T-helper 22 cell (primary cell): ENCODE measurements around the gene ANLN.
"Not testable (repeated sequence)": the region's sequence is repeated elsewhere in the genome, so short reads cannot be mapped to it uniquely, and the experiment has no call there.

ENCODE experiments used
- DNase-seq: peaks from one replicate; pipeline ENCODE4 v3.0.0-alpha.2; 2020; ENCODE audit warnings: low read depth

ANLN gene

DNA sequence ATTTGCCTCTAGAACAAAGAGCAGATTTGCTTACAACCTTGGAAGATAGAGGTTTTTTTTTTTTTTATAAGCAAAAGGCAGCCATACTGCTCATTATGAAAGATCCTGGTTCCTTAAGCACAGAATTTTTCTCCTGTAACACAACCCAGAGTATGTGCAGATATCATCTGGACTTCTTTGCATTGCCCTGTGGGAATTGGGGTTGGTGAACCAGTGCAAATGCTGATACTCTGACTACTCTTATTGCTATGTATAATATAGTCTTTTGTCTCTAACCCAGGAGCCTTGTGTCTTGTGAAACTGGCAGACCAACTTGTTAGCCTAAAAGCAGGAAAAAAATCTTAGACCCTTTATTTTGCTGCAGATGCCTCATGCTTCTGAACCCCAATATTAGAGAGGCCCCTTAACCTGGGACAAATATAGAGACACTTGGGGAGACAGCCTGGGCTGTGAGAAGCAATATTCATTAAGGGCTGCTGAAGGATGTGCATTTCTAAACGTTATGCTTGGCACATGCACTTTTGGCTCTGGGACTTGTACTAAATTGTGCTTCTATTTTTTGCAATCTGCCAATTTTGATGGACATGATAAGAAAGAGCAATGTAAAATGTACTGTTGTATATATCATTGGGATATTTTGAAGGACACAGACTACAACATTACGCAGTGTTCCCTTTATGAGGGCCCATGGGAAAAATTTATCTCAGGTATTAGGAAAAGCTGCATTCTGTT is 78.9 kb downstream of the ANLN start:
- no peak for DNase-seq

DNA sequence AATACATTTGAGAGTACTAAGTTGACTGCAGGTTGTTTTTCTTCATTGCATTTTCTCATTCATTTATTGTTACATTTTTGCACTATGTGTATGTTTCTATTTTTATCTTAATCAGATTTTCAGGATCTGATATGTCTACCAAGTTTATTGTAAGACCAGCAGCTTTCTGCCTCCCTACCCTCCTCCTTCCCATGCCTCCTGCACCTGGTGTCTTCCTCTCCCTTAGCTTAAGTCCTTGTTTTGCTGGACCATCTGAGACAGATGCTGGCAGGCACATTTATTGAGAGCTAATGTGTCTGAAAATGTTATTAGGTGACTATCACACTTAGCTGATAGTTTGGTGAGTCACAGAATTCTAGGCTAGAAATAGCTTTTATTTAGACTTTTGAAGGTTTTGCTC is 79.6 kb downstream of the ANLN start:
- DNase-seq, result no peak

DNA sequence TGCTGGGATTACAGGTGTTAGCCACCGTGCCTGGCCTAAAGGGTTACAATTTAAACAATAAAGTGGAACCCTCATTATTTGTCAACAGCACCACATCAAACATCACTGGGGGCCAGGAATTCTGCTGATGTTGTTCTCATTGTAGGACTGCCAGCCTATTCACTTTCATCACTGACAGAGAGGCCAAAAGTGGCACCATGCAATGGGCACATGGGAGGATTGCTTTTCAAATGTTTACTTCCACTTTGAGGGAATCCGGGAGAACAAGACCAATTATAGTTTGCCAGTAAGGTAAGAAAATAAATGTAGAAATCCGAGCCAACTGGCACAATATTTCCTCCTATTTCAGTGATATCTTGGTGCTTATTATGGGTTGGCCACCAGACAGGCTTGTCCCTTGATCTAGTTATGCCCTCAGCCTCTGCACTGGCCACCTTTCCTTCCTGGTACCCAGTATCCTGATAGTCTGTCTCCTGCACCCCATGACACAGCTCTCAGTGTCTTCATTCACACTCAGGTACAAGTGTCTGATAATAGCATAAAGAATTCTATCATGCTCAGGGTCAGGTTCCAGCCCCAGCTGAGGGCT is 82.6 kb downstream of the ANLN start:
- DNase-seq, result no peak

DNA sequence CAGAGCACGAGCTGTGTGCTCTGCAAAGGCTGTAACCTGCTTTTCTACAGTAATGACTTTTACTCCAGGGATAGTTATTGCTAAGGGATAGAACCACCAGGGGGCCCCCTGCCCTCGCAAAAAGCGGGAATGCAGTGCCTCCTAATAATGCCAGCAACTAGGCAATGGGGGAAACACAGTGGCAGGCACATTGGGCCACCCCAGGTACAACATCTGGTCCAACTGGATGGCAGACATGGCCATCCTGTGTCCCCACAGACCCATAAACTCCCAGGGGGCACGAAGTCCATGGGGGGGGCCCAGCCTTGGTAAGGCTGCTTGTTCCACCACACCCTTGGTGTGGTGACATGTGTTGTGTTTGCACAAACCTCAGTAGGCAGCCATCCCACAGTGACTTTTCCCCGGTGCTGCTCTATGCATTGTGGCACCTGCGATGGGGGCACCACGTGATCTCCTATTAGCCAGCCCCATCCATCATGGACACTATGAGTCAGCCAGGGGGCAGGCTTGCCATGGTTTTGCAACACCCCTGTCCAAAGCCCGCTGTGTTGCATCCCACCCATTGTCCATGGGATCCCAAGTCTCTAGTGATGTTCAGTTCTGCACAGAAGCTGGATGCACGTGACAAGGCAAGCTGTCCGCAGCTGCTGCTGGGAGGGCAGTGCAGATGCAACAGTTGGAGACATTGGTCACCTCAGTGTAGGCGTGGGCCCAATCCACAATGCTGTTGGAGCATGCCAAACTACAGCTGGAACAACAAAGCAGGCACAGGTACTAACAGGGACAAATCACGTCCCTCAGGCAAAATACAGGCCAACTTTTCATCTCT is 84.0 kb downstream of the ANLN start:
- DNase-seq, result no peak

DNA sequence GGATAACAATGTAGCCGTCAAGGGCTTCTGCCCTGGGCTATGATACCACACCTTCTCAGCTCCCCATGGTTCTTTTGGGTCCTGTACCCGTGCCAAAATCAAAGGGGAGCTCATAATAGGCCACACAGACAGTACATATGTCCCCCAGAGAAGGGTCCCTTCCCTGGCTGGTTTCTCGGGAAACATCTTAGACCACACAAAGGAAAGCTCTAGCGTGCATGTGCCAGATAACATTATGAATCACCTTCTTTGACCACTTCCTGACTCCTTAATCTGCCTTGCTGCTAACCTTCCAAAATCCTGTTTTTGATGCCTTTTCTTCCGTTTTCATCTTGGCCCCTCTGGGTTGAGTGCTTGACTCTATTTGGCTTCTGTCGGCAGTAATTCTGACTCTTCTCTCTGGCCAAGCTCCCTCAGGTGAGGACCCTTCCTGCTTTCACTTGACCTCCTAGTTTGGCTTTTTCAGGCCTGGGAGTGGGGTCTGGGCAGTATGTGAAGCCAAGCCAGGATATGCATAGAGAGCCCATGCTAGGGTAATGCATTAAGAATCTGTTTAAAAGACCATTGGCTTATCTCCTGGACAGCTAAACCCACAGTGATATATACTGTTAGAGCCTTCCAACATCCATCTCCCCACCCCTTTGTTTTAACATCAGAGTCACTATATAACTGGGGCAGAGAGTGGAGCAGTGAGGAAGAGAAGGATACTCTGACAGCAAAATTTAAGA is 84.8 kb downstream of the ANLN start:
- DNase-seq, result no peak

DNA sequence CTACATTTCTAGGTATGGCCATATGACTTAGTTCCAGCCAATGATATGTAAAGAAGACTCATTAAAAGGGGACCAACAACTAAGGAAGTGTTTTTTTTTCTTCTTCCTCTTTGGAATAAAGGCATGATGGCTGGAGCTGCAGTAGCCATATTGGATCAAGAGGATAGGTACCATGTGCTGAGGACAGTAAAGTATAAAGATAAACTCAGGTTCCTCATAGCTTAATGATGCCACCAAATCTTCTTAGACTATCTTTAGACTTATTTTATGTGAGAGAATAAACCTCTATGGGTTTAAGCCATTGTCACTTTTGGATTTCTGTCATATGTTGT is 85.3 kb downstream of the ANLN start:
- no peak for DNase-seq

DNA sequence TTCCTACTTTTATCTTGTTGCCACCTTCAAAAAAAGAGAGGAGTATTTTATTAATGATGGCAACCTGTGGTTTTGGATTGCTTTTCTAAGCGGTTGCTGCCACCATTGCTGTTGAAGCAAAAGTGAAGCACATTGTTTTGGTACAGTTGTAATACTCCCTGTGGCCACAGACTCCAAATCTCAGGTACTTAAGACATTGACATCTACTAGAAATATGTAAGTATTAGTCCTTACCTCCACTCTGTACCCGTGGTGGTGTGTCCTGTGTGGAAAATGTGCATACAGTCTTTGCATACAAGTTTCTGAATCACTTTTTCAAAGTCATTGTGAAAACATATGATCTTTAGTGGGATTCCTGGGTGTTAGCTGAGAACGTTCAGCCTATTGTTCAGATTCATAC is 85.7 kb downstream of the ANLN start:
- DNase-seq, result no peak

DNA sequence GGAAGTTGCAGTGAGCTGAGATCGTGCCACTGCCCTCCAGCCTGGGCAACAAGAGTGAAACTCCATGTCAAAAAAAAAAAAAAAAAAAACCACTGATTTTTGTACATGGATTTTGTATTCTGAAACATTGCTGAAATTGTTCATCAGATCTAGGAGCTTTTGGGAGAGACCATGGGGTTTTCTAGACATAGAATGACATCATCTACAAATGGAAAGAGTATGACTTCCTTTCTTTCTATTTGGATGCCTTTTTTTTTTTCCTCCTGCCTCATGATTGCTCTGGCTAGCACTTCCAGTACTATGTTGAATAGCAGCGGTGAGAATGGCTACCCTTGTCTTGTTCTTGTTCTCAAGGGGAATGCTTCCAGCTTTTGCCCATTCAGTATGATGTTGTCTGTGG is 89.1 kb downstream of the ANLN start:
- DNase-seq, result no peak

DNA sequence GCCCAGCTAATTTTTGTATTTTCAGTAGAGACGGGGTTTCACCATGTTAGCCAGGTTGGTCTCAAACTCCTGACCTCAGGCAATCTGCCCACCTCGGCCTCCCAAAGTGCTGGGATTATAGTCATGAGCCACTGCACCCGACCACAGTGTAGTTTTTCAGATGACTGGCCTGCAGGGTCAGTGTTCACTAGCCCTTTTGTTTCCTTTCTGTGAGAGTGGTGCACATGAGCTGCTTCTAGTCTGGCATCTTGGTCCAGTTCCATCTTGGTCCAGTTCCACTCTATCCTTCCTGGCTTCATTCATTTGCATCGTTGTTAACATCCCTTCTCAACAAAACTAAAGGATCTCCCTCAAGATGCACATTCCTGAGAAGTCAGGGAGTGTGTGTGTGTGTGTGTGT is 94.2 kb downstream of the ANLN start:
- DNase-seq, result not testable (repeated sequence)

DNA sequence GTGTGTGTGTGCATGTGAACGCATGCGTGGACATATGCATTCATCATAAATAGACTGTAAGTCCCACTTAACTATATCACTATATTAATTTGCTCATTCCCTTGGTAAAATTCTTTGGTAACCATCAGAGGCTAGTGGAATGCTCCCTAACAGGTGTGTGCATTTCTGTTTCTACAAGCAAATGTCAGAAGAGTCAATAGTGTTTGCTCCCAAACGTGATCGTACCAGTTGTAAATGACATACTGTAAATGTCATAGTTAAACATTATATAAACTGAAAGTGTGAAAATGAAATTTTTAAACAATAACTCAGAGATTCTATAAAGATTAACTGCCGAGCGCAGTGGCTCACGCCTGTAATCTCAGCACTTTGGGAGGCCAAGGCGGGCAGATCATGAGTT is 94.6 kb downstream of the ANLN start:
- no peak for DNase-seq

DNA sequence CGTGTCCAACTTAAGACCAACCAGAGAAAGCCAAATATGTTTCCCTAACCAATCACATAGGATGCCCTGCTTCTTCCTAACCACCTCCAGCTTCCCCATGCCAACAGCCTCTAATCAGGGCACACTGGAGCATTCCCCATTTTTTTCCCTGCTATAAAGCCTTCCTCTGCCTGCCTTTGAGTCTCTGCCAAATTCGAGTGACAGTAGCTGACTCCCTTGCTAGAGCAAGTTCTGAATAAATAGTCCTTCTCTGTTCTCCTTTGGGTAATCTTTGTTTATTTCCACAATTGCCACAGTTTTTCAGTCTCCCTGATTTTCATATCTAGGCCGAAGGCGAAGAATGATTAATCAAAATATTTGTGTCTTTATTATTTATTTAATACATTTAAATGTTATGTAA is 96.7 kb downstream of the ANLN start:
- no peak for DNase-seq

DNA sequence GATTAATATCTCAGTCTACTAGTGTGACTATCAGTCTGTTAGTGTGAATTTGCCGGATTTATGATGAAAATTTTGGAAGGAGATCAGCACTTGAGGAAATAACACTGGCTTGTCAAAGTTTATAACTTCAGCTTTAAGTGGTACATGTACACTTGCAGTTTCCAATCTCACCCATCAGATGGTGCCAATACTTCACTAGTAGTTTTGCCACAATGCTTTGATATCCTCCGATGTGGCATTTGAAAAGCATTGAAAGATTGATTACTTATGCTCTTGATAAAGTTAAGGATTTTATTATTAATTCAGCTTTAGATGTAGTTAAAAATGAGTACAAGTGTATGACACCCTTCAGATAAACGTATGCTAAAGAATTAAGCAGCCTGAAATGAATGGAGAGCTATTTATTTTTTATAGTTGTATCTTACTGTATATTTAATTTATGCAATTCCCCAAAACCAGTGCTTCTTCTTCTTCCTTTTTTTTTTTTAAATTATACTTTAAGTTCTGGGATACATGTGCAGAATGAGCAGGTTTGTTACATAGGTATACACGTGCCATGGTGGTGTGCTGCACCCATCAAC is 98.2 kb downstream of the ANLN start:
- peak; percentile 1 for DNase-seq

DNA sequence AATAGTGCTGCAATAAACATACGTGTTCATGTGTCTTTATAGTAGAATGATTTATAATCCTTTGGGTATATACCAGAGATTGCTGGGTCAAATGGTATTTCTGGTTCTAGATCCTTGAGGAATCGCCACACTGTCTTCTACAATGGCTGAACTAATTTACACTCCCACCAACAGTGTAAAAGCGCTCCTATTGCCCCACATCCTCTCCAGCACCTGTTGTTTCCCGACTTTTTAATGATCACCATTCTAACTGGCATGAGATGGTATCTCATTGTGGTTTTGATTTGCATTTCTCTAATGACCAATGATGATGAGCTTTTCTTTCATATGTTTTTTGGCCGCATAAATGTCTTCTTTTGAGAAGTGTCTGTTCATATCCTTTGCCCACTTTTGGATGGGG is 99.0 kb downstream of the ANLN start:
- DNase-seq, result not testable (repeated sequence)

DNA sequence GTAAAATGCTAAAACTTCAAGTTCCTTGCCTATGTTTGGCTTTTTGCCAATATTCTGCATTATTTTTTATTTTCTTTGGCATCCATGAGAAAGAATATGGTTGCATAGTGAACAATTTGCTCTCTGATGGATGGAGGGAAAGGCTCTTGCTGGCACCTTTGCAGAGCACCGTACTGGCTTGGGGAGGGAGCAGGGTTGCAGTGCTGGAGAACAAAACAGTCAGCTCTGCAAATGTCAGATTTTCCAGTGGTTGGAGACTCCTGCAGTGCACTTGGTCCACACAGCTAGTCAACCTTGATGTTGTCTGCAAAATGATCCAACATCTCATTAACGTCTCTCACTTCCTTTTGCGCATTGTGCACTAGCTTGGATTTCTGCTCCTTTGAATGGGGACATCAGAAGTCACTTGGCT is 100.8 kb downstream of the ANLN start:
- no peak for DNase-seq

DNA sequence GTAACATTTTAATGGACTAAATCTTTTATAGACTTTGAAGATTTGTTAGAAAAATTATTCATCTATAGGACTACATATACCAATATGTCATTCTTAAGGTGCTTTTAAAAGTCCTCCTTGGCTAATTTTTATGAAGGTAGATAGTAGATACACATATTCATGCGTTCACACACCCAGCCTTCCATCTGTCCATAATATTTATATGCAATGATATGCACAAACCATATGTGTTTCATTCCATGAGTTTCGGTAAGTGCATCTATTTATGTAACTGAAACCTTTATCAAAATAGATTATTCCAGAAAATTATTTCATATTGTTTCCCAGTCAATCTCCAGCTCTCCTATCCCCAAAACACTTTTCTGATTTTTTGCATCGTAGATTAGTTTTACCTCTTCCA is 101.7 kb downstream of the ANLN start:
- DNase-seq, result no peak

DNA sequence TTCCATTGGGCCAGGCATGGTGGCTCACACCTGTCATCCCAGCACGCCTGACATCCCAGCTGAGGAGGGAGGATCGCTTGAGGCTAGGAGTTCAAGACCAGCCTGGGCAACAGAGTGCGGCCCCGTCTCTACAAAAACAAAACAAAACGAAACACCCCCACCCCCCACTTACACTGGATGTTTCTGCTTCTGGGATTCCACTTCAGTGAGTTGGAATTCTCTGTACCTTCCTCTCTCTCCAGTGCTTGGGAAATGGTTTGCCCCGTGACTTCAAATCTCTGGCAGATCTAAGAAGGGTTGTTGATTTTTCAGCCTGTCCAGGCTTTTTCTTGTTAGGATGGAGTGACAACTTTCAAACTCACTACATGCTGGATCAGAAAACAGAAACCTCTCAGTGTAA is 106.9 kb downstream of the ANLN start:
- DNase-seq, result no peak

DNA sequence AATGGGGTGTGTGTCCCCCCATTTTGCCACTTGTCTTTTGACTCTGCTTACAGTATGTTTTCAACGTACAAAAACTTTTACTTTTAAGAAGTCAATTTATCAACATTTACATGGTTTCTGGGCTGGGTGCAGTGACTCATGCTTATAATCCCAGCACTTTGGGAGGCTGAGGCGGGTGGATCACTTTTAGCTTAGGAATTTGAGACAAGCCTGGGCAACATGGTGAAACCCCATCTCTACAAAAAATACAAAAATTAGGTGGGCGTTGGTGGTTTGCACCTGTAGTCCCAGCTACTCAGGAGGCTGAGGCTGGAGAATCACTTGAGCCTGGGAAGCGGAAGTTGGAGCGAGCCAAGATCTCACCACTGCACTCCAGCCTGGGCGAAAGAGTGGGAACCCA is 107.5 kb downstream of the ANLN start:
- DNase-seq, result not testable (repeated sequence)

DNA sequence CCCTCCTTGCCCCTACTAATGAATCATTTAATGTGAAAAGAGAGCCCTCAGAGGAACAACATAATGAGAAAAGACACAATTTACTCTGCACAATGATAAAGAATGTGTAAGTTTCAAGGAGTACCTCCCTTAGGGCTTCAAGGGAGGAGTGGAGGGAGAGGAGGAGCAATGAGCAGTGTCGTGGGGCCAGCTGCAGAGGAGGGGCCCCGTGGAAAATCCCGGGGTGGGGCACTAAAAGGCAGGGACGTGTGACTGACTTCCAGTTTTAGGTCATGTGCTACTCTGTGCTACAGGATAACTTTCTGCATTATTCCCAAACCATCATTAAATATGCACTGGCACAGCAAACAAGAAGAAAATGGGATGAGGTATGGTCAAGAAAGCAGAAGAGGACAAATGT is 108.1 kb downstream of the ANLN start:
- no peak for DNase-seq
